Choroid plexus epithelial cell (primary cell): ENCODE results near the gene CNTN5.
A peak's percentile ranks its signal among the peaks of the same experiment; 100 is the strongest.

ENCODE experiments used
- DNase-seq: peaks from one replicate; pipeline ENCODE4 v3.0.0-alpha.2; 2010; ENCODE audit warnings: low read depth
- H3K4me3 ChIP-seq: 2 replicates; pipeline ENCODE4 v1.5.1; 2011; ENCODE audit warnings: low read depth, mild to moderate bottlenecking, control low read depth, low read length, moderate library complexity
- CTCF ChIP-seq: conservative IDR thresholded peaks from 2 replicates; pipeline ENCODE4 v1.5.1; 2011; ENCODE audit warnings: low read depth, mild to moderate bottlenecking, control low read depth, inconsistent platforms, low read length, moderate library complexity

CNTN5 gene

GRCh38 chr11:99234534-99234933, 213.8 kb downstream of the CNTN5 start:
- DNase-seq, result no peak
- TF ChIP-seq CTCF, result no peak
- H3K4me3 ChIP-seq, result no peak overlapping the region

GRCh38 chr11:99238401-99238800, 217.7 kb downstream of the CNTN5 start:
- no peak overlapping the region for H3K4me3 ChIP-seq
- DNase-seq, result no peak
- no peak for TF ChIP-seq CTCF

GRCh38 chr11:99240192-99241030, 219.7 kb downstream of the CNTN5 start:
- no peak overlapping the region for H3K4me3 ChIP-seq
- TF ChIP-seq CTCF, result no peak
- no peak for DNase-seq

DNA sequence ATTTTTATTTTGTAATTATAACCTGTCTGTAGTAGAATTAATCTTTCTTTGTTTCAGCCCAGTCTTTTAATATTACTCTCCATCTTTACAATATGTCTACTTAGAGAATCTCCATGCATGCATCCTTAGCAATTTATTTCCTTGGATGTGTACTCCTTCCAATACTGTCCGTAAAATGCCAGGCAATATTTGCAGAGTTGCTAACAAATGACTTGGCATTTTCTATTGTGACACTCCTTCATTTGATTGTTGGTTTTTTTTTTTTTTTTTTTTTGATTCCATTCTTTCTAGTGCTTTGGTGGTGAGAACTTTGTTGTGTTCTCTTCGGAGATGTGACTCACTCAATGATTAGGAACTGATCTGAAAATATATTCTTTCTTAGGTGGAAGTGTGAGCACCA, 220.3 kb downstream of the CNTN5 start:
- DNase-seq, result peak; percentile 2
- H3K4me3 ChIP-seq, result no peak overlapping the region
- TF ChIP-seq CTCF, result no peak

DNA sequence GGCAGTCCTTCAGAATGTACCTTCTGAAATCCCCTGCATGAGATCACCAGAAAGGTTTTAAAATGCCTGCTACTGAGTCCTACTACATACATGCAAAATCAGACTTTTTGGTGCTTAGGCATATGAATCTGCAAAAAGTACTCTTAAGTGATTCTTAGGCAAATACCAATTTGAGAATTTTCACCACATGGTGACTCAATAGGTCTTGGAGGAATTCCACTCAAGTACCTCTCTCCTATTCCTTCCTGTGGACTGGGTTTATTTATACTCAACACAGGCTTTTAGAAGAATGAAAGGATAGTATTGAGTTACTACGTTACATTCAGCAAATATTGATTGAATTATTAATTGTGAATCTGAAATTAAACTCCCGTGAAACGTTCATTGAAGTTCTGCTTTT, 223.9 kb downstream of the CNTN5 start:
- DNase-seq, result peak; percentile 56
- TF ChIP-seq CTCF, result no peak
- no peak overlapping the region for H3K4me3 ChIP-seq

DNA sequence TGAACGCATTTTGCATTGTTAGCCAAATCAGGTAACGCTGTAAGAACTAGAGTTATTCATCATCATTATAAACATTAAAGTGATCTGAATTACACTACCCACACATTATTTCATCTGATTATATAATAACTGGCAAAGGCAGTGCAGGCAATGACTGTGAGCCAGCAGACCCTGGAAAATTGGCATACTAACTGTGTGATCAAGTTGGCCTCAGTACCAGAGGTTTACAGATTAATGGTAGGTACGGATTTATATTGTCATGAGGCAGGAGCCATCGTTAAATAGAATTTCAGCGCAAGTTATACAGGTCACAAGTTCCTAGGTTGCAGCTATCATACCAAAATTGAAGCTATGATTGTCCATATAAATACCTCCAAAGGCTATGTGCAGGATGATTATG, 225.4 kb downstream of the CNTN5 start:
- no peak for DNase-seq

More for the DNA sequence above, 225.4 kb downstream of the CNTN5 start:
- no peak overlapping the region for H3K4me3 ChIP-seq
- TF ChIP-seq CTCF, result no peak
